Cardiac muscle cell (in vitro differentiated cells and primary cell): Measurements from ENCODE around the gene BMP8B. TPM values are rescaled to one million over a fixed set of nuclear protein-coding genes. Genes with fewer than 3 reads are reported as not detected.
A peak's percentile ranks its signal among the peaks of the same experiment; 100 is the strongest.

ENCODE experiments used
- DNase-seq, 2 donors: peaks; one replicate each; pipeline versions ENCODE4 v3.0.0 to v3.0.0-alpha.2; 2010 to 2017; ENCODE audit warnings: low read depth in 1 of 2, low spot score in 1 of 2
- H3K27ac ChIP-seq: fragments of 200-600 bp; sonication (generic); 2 replicates; pipeline ENCODE4 v1.5.1; 2016
- H3K27me3 ChIP-seq: fragments of 200-600 bp; sonication (generic); 2 replicates; pipeline ENCODE4 v1.6.0; 2016; ENCODE audit warnings: control low read depth
- H3K36me3 ChIP-seq: fragments of 200-600 bp; sonication (generic); 2 replicates; pipeline ENCODE4 v1.5.1; 2016; ENCODE audit warnings: control low read depth
- H3K4me1 ChIP-seq: fragments of 200-600 bp; sonication (generic); 2 replicates; pipeline ENCODE4 v1.8.1; 2017; ENCODE audit warnings: low read depth, mild to moderate bottlenecking, mixed run types
- H3K4me3 ChIP-seq: fragments of 200-600 bp; sonication (generic); 2 replicates; pipeline ENCODE4 v1.5.1; 2016; ENCODE audit warnings: mild to moderate bottlenecking
- H3K9me3 ChIP-seq: fragments of 200-600 bp; sonication (generic); 2 replicates; pipeline ENCODE4 v1.5.1; 2017; ENCODE audit warnings: low read depth, mild to moderate bottlenecking, control low read depth
- CTCF ChIP-seq: IDR thresholded peaks from 2 replicates; pipeline ENCODE4 v1.5.1; 2012; ENCODE audit warnings: low read depth, mild to moderate bottlenecking, low read length
- polyA plus RNA-seq: library from polyadenylated mRNA; unstranded; fragments of >200 nt; fragmentation: Nextera tagmentation; extraction: Ambion mirVana; gene quantifications from 2 replicates; pipeline ENCODE4 v1.2.1, GENCODE V29; 2016
- total RNA-seq: library from RNA; depleted of rRNA; stranded (reverse); fragments of >200 nt; gene quantifications from 2 replicates; pipeline ENCODE4 v1.2.3, GENCODE V29; 2016

BMP8B gene
- total RNA-seq (not detected in 2 replicates), polyA plus RNA-seq (0.02 and 0.14 TPM in 2 replicates)

GRCh38 chr1:39788758-39789570, at the start of gene BMP8B:
Gene BMP8B (minus strand): TSS chr1:39788865. CDS start chr1:39788485, 380 bp downstream.
- Histone ChIP-seq H3K4me3 (peak within 1 kb of the TSS; percentile 28), H3K27ac (no peak within 1 kb of the TSS), H3K27me3 (peaks cover 89% of the 10 kb centered on the region), H3K9me3 (no peaks in the 10 kb centered on the region), H3K36me3 (no peaks in the 10 kb centered on the region), H3K4me1 (no peaks in the 10 kb centered on the region)
- no peak for TF ChIP-seq CTCF
- DNase-seq: peak; percentile 18 to 41

- DNase-seq: no peak
- no peaks in the 10 kb centered on the region for H3K9me3 ChIP-seq
- no peaks in the 10 kb centered on the region for H3K27me3 ChIP-seq
- H3K36me3 ChIP-seq: peaks cover 24% of the 10 kb centered on the region
- no peak for TF ChIP-seq CTCF
- no peak overlapping the region for H3K4me3 ChIP-seq
- no peaks in the 10 kb centered on the region for H3K4me1 ChIP-seq
- H3K27ac ChIP-seq: no peak overlapping the region
Measured at GRCh38 chr1:39836595-39837110, 48.0 kb upstream of the BMP8B start.

- no peak for DNase-seq
- TF ChIP-seq CTCF: no peak
- H3K4me1 ChIP-seq: no peaks in the 10 kb centered on the region
- H3K4me3 ChIP-seq: no peak overlapping the region
- peaks cover 19% of the 10 kb centered on the region for H3K36me3 ChIP-seq
- no peak overlapping the region for H3K27ac ChIP-seq
- H3K27me3 ChIP-seq: no peaks in the 10 kb centered on the region
- no peaks in the 10 kb centered on the region for H3K9me3 ChIP-seq
Measured at GRCh38 chr1:39835935-39836594, 47.4 kb upstream of the BMP8B start.

- Histone ChIP-seq H3K36me3 (peaks cover 9% of the 10 kb centered on the region), H3K4me3 (no peak overlapping the region), H3K27me3 (no peaks in the 10 kb centered on the region), H3K9me3 (no peaks in the 10 kb centered on the region), H3K4me1 (no peaks in the 10 kb centered on the region), H3K27ac (no peak overlapping the region)
- TF ChIP-seq CTCF: no peak
- no peak for DNase-seq
Measured at GRCh38 chr1:39835110-39835509, 46.4 kb upstream of the BMP8B start.

- no peak for DNase-seq
- no peaks in the 10 kb centered on the region for H3K27me3 ChIP-seq
- no peaks in the 10 kb centered on the region for H3K9me3 ChIP-seq
- TF ChIP-seq CTCF: no peak
- H3K4me1 ChIP-seq: no peaks in the 10 kb centered on the region
- H3K27ac ChIP-seq: no peak overlapping the region
- H3K4me3 ChIP-seq: no peak overlapping the region
- H3K36me3 ChIP-seq: peaks cover 2% of the 10 kb centered on the region
Measured at GRCh38 chr1:39833621-39834385, 45.1 kb upstream of the BMP8B start.
